Measurements from ENCODE around the gene ZCWPW2. TPM values are rescaled to one million over a fixed set of nuclear protein-coding genes. Genes with fewer than 3 reads are reported as not detected.

Gene ZCWPW2
- total RNA-seq, 2 experiments from 2014 or later = 0.19 to 0.32 TPM

- no peak for DNase-seq
- no peak overlapping the region for H3K27ac Mint-ChIP-seq
- peaks cover 14% of the 10 kb centered on the region for H3K4me1 Mint-ChIP-seq
- no peak overlapping the region for H3K4me3 Mint-ChIP-seq
- H3K36me3 Mint-ChIP-seq = peaks cover 3% of the 10 kb centered on the region
- no peaks in the 10 kb centered on the region for H3K9me3 Mint-ChIP-seq
- no peaks in the 10 kb centered on the region for H3K27me3 Mint-ChIP-seq
Measured at GRCh38 chr3:28337230-28337629, 11.3 kb upstream of the ZCWPW2 start.

GRCh38 chr3:28343144-28343543 is 5.4 kb upstream of the ZCWPW2 start:
- DNase-seq = no peak
- Mint-ChIP-seq H3K27ac (no peak overlapping the region), H3K9me3 (no peaks in the 10 kb centered on the region), H3K4me1 (peaks cover 47% of the 10 kb centered on the region), H3K36me3 (peaks cover 14% of the 10 kb centered on the region), H3K27me3 (no peaks in the 10 kb centered on the region), H3K4me3 (no peak overlapping the region)

- H3K27ac Mint-ChIP-seq = no peak overlapping the region
Measured at GRCh38 chr3:28345690-28346089, 2.8 kb upstream of the ZCWPW2 start.

DNA sequence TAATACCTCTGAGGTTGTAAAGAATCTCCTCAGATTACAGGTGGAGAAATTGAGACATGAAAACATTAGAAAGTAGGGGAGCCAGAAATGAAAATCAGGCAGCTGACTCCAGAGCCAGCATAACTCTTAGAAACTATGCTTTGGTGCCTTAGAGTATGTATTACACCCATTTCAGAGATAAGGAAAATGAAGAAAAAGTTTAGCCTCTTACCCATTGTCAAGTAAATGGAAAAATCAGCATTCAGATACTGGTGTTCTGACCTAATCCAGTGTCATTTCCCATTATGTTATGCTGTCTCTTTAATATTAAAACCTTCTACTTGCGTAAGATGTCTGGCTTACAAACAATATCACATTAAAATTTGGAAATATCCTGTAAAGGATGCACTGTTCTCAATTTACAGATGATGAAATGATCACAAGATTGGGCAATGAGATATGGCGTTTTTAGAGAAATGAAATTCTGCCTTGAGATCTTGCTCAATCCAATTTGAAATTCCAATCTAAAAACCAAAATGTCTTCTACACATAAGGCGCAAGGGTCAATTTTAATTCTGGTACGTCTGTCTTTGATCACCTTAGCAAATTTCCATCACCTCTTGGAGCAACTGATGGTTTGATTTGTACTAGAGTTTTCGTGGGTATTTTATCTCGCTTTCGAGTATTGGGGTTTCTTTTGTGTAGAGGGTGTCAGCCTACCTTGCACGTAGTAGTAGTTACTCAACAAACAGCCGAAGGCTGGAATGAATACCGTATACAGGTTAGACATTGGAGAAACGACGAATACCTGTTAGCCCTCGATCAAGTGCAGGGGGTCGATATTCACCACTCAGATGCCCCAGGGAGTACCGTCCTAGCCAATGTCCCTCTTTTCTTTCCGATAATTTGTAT is 902 bp upstream of the ZCWPW2 start:
- Mint-ChIP-seq H3K4me3 (peak overlapping the region; percentile 93), H3K4me1 (peaks cover 45% of the 10 kb centered on the region), H3K27ac (peak overlapping the region; percentile 98), H3K9me3 (peaks cover 7% of the 10 kb centered on the region), H3K36me3 (peaks cover 35% of the 10 kb centered on the region), H3K27me3 (no peaks in the 10 kb centered on the region)
- no peak for DNase-seq

More at GRCh38 chr3:28345690-28346089, 2.8 kb upstream of the ZCWPW2 start:
- Mint-ChIP-seq H3K4me1 (peaks cover 53% of the 10 kb centered on the region), H3K4me3 (no peak overlapping the region), H3K36me3 (peaks cover 22% of the 10 kb centered on the region), H3K27me3 (no peaks in the 10 kb centered on the region), H3K9me3 (no peaks in the 10 kb centered on the region)
- DNase-seq = no peak

- Mint-ChIP-seq H3K27me3 (no peaks in the 10 kb centered on the region), H3K4me3 (peak overlapping the region; percentile 93), H3K9me3 (peaks cover 7% of the 10 kb centered on the region), H3K27ac (peak overlapping the region; percentile 98), H3K36me3 (peaks cover 39% of the 10 kb centered on the region), H3K4me1 (peaks cover 39% of the 10 kb centered on the region)
- DNase-seq = no peak
Measured at GRCh38 chr3:28348265-28348628, 274 bp upstream of the ZCWPW2 start.

GRCh38 chr3:28349469-28350000 is 1.0 kb downstream of the ZCWPW2 start:
- peaks cover 36% of the 10 kb centered on the region for H3K4me1 Mint-ChIP-seq
- H3K4me3 Mint-ChIP-seq = peak overlapping the region; percentile 93
- peaks cover 48% of the 10 kb centered on the region for H3K36me3 Mint-ChIP-seq
- peak overlapping the region; percentile 98 for H3K27ac Mint-ChIP-seq
- H3K27me3 Mint-ChIP-seq = no peaks in the 10 kb centered on the region
- DNase-seq = no peak
- peaks cover 15% of the 10 kb centered on the region for H3K9me3 Mint-ChIP-seq

GRCh38 chr3:28376424-28376823 is 27.9 kb downstream of the ZCWPW2 start:
- peaks cover 5% of the 10 kb centered on the region for H3K36me3 Mint-ChIP-seq
- H3K4me3 Mint-ChIP-seq = no peak overlapping the region
- no peaks in the 10 kb centered on the region for H3K27me3 Mint-ChIP-seq
- H3K27ac Mint-ChIP-seq = no peak overlapping the region
- no peaks in the 10 kb centered on the region for H3K4me1 Mint-ChIP-seq
- peaks cover 11% of the 10 kb centered on the region for H3K9me3 Mint-ChIP-seq
- no peak for DNase-seq

- Mint-ChIP-seq H3K27me3 (no peaks in the 10 kb centered on the region), H3K4me1 (no peaks in the 10 kb centered on the region)
Measured at GRCh38 chr3:28386049-28386448, 37.5 kb downstream of the ZCWPW2 start.

GRCh38 chr3:28388978-28389377 is 40.5 kb downstream of the ZCWPW2 start:
- H3K9me3 Mint-ChIP-seq = peaks cover 31% of the 10 kb centered on the region
- no peak overlapping the region for H3K27ac Mint-ChIP-seq
- no peaks in the 10 kb centered on the region for H3K4me1 Mint-ChIP-seq

More at GRCh38 chr3:28386049-28386448, 37.5 kb downstream of the ZCWPW2 start:
- Mint-ChIP-seq H3K36me3 (peaks cover 3% of the 10 kb centered on the region), H3K27ac (no peak overlapping the region), H3K9me3 (peaks cover 8% of the 10 kb centered on the region), H3K4me3 (no peak overlapping the region)
- no peak for DNase-seq

GRCh38 chr3:28399206-28399605 is 50.7 kb downstream of the ZCWPW2 start:
- H3K4me1 Mint-ChIP-seq = no peaks in the 10 kb centered on the region
- H3K27ac Mint-ChIP-seq = no peak overlapping the region
- H3K27me3 Mint-ChIP-seq = no peaks in the 10 kb centered on the region
- DNase-seq = no peak
- peaks cover 50% of the 10 kb centered on the region for H3K9me3 Mint-ChIP-seq
- peaks cover 5% of the 10 kb centered on the region for H3K36me3 Mint-ChIP-seq
- no peak overlapping the region for H3K4me3 Mint-ChIP-seq

More at GRCh38 chr3:28388978-28389377, 40.5 kb downstream of the ZCWPW2 start:
- Mint-ChIP-seq H3K4me3 (no peak overlapping the region), H3K36me3 (peaks cover 3% of the 10 kb centered on the region), H3K27me3 (no peaks in the 10 kb centered on the region)
- DNase-seq = no peak

DNA sequence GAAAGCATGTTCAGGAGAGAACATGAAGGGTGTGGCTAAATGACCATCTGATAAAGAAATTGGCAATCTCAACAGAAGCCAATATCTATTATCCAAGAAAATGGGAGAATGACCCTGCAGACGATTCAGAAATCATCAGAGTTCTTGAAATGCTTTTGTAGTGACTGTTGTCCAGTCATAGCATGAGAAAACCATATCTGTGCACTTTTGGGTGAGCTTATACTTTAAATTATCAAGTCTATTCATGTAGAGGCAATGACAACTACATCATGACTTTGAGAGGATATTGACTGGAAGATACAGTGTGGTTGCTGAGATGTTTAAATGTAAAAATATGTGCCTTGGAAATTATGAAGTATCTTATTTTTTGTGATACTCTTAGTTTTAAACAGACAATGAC is 57.7 kb downstream of the ZCWPW2 start:
- H3K27ac Mint-ChIP-seq = no peak overlapping the region
- H3K9me3 Mint-ChIP-seq = peaks cover 40% of the 10 kb centered on the region
- H3K4me1 Mint-ChIP-seq = no peaks in the 10 kb centered on the region
- DNase-seq = no peak
- no peak overlapping the region for H3K4me3 Mint-ChIP-seq
- no peaks in the 10 kb centered on the region for H3K36me3 Mint-ChIP-seq
- H3K27me3 Mint-ChIP-seq = no peaks in the 10 kb centered on the region

GRCh38 chr3:28449398-28449797 is 100.9 kb downstream of the ZCWPW2 start:
- H3K36me3 Mint-ChIP-seq = peaks cover 4% of the 10 kb centered on the region
- H3K27ac Mint-ChIP-seq = no peak overlapping the region
- no peak overlapping the region for H3K4me3 Mint-ChIP-seq
- no peak for DNase-seq
- H3K9me3 Mint-ChIP-seq = peaks cover 18% of the 10 kb centered on the region
- H3K27me3 Mint-ChIP-seq = no peaks in the 10 kb centered on the region
- H3K4me1 Mint-ChIP-seq = no peaks in the 10 kb centered on the region

DNA sequence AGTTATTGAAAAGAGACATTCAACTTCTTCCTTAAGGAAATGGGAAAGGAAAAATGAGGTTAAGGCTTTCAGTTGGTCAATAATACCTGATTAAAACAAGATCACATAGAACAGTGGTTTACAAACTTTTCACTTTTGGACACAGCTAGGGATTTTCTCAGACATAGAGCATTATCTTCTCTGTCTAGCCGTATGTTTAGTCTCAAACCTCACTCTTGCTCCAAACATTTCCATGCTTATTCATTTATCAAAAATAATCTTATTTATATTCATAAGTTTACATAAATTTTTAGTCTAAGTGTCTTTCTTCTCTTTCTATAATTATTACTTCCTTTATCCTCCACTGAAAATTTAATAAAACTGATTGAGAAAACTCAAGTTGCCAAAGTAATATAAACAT is 114.3 kb downstream of the ZCWPW2 start:
- H3K9me3 Mint-ChIP-seq = peaks cover 7% of the 10 kb centered on the region
- no peak for DNase-seq
- H3K27me3 Mint-ChIP-seq = no peaks in the 10 kb centered on the region
- H3K27ac Mint-ChIP-seq = no peak overlapping the region
- no peak overlapping the region for H3K4me3 Mint-ChIP-seq
- H3K4me1 Mint-ChIP-seq = no peaks in the 10 kb centered on the region
- peaks cover 8% of the 10 kb centered on the region for H3K36me3 Mint-ChIP-seq

DNA sequence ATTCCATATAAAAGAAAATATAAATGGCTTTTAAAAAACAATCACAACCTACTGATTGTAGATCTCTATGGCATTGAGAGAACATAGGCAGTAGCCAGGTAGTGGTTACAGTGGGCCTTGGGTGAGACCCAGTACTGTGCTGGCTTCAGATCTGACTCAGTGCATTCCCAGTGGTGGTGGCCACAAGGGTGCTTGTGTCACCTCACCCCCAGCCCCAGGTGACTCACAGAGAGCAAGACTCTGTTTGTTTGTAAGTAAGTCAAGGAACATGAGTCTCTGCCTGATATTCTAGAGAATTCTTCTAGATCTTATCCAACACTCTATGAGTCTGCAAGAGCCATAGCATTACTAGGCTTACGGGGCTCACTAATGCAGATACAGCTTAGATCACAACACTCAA is 118.9 kb downstream of the ZCWPW2 start:
- Mint-ChIP-seq H3K27ac (no peak overlapping the region), H3K4me1 (no peaks in the 10 kb centered on the region), H3K27me3 (no peaks in the 10 kb centered on the region), H3K9me3 (peaks cover 16% of the 10 kb centered on the region), H3K36me3 (peaks cover 5% of the 10 kb centered on the region), H3K4me3 (no peak overlapping the region)
- no peak for DNase-seq

GRCh38 chr3:28476194-28476593 is 127.7 kb downstream of the ZCWPW2 start:
- Mint-ChIP-seq H3K36me3 (no peaks in the 10 kb centered on the region), H3K27me3 (no peaks in the 10 kb centered on the region), H3K9me3 (peaks cover 11% of the 10 kb centered on the region), H3K4me1 (no peaks in the 10 kb centered on the region), H3K27ac (no peak overlapping the region), H3K4me3 (no peak overlapping the region)
- DNase-seq = no peak

DNA sequence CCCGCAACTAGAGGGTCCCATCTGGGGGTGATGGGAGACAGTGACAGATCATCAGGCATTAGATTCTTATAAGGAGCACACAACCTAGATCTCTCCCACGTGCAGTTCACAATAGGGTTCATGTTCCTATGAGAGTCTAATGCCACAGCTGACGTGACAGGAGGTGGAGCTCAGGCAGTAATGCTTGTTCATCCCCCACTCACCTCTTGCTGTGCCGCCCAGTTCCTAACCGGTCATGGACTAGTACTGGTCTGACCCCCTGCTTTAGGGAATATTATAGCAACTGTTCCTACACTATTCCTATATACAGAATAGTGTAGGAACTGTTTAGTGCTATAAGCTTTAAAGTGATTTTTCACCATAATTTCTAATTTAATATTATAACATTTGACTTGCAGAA is 128.2 kb downstream of the ZCWPW2 start:
- Mint-ChIP-seq H3K27me3 (no peaks in the 10 kb centered on the region), H3K27ac (no peak overlapping the region), H3K9me3 (peaks cover 8% of the 10 kb centered on the region), H3K4me1 (no peaks in the 10 kb centered on the region), H3K4me3 (no peak overlapping the region), H3K36me3 (no peaks in the 10 kb centered on the region)
- no peak for DNase-seq

Measured in activated naive CD8-positive, alpha-beta T cell treated with anti-CD3 and anti-CD28 coated beads for 36 hours (primary cell).